Esophagus muscularis mucosa (tissue), 4 donors: ENCODE results near the gene POFUT1.

Experiments used
- EP300 ChIP-seq: sonication (generic); formaldehyde crosslinking; IDR thresholded peaks from one replicate; pipeline ENCODE4 v1.6.1; 2017; ENCODE audit warnings: antibody characterized with exemption
- POLR2A ChIP-seq: fragments of 450-650 bp; IDR thresholded peaks from one replicate; pipeline ENCODE4 v1.6.1; 2017; ENCODE audit warnings: antibody characterized with exemption, moderate library complexity, mild to moderate bottlenecking, low read depth
- TF ChIP-seq, protein P1 (sequence below), 3 experiments: fragments of 200-600 bp in 2 of 3; fragments of 450-650 bp in 1 of 3; sonication (generic) in 2 of 3; IDR thresholded peaks; one replicate each; pipeline ENCODE4 v1.5.1; 2017 to 2019; ENCODE audit warnings: antibody characterized with exemption in 3 of 3, mild to moderate bottlenecking in 2 of 3, moderate library complexity in 1 of 3

DNA sequence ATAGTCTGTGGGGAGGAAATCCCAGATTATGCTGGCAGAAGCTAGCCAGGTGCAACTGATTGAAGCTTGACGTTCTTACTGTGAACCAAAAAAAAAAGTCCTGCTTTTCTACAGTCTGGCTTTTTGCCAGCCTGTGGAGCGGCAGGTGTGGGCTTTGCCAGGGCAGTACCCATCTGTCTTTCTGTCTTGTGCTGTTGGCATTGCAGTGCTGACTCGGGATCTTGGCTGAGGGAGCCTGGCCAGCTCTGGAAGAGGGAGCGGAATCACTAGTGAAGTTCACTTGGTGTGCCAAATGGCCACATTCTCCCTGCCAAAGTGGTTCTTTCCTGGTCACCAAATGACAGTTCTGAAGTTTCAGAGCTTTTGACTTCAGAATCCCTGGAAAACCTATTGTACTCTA is 74.8 kb downstream of the POFUT1 start:
- TF ChIP-seq, protein P1, sequence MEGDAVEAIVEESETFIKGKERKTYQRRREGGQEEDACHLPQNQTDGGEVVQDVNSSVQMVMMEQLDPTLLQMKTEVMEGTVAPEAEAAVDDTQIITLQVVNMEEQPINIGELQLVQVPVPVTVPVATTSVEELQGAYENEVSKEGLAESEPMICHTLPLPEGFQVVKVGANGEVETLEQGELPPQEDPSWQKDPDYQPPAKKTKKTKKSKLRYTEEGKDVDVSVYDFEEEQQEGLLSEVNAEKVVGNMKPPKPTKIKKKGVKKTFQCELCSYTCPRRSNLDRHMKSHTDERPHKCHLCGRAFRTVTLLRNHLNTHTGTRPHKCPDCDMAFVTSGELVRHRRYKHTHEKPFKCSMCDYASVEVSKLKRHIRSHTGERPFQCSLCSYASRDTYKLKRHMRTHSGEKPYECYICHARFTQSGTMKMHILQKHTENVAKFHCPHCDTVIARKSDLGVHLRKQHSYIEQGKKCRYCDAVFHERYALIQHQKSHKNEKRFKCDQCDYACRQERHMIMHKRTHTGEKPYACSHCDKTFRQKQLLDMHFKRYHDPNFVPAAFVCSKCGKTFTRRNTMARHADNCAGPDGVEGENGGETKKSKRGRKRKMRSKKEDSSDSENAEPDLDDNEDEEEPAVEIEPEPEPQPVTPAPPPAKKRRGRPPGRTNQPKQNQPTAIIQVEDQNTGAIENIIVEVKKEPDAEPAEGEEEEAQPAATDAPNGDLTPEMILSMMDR (IDR thresholded peaks at IDR 0.05), result no peak
- no peak for TF ChIP-seq POLR2A
- TF ChIP-seq EP300, result no peak
